Measurements from ENCODE around the gene CCM2.

The CCM2 gene

GRCh38 chr7:45044338-45044737 is 44.3 kb downstream of the CCM2 start:
- peaks cover 55% of the 10 kb centered on the region for H3K36me3 ChIP-seq (ENCODE audit: insufficient read depth, insufficient read length, low read length)
- TF ChIP-seq ZNF274 (IDR thresholded peaks at IDR 0.05; ENCODE audit: low read depth, low read length) = no peak
- no peak for TF ChIP-seq YY1 (IDR thresholded peaks at IDR 0.05; ENCODE audit: insufficient read depth, insufficient read length)
- no peak for TF ChIP-seq SUZ12 (IDR thresholded peaks at IDR 0.05; ENCODE audit: extremely low read depth, insufficient read depth, insufficient read length)
- H3K9me3 ChIP-seq (ENCODE audit: insufficient read depth, low read length) = no peaks in the 10 kb centered on the region
- no peak overlapping the region for H3K4me3 ChIP-seq (ENCODE audit: insufficient read length, low read depth)
- no peaks in the 10 kb centered on the region for H3K4me1 ChIP-seq (ENCODE audit: insufficient read depth, insufficient read length)
- no peaks in the 10 kb centered on the region for H3K27me3 ChIP-seq (ENCODE audit: insufficient read depth, insufficient read length)
- no peak overlapping the region for H3K9ac ChIP-seq (ENCODE audit: insufficient read length, low read depth)
- no peak for DNase-seq (ENCODE audit: low read depth, low spot score)

GRCh38 chr7:45048748-45049147 is 48.7 kb downstream of the CCM2 start:
- Histone ChIP-seq H3K9me3 (ENCODE audit: insufficient read depth, low read length) (no peaks in the 10 kb centered on the region), H3K9ac (ENCODE audit: insufficient read length, low read depth) (no peak overlapping the region), H3K36me3 (ENCODE audit: insufficient read depth, insufficient read length, low read length) (peaks cover 37% of the 10 kb centered on the region), H3K27me3 (ENCODE audit: insufficient read depth, insufficient read length) (no peaks in the 10 kb centered on the region), H3K4me1 (ENCODE audit: insufficient read depth, insufficient read length) (no peaks in the 10 kb centered on the region), H3K4me3 (ENCODE audit: insufficient read length, low read depth) (no peak overlapping the region)
- no peak for DNase-seq (ENCODE audit: low read depth, low spot score)
- TF ChIP-seq YY1 (IDR thresholded peaks at IDR 0.05; ENCODE audit: insufficient read depth, insufficient read length) (no peak), ZNF274 (IDR thresholded peaks at IDR 0.05; ENCODE audit: low read depth, low read length) (no peak)

- Histone ChIP-seq H3K36me3 (ENCODE audit: insufficient read depth, insufficient read length, low read length) (peaks cover 32% of the 10 kb centered on the region), H3K9me3 (ENCODE audit: insufficient read depth, low read length) (no peaks in the 10 kb centered on the region), H3K4me3 (ENCODE audit: insufficient read length, low read depth) (no peak overlapping the region), H3K4me1 (ENCODE audit: insufficient read depth, insufficient read length) (no peaks in the 10 kb centered on the region), H3K27me3 (ENCODE audit: insufficient read depth, insufficient read length) (no peaks in the 10 kb centered on the region), H3K9ac (ENCODE audit: insufficient read length, low read depth) (no peak overlapping the region)
- TF ChIP-seq YY1 (IDR thresholded peaks at IDR 0.05; ENCODE audit: insufficient read depth, insufficient read length) (no peak), ZNF274 (IDR thresholded peaks at IDR 0.05; ENCODE audit: low read depth, low read length) (no peak), SUZ12 (IDR thresholded peaks at IDR 0.05; ENCODE audit: extremely low read depth, insufficient read depth, insufficient read length) (no peak)
- DNase-seq (ENCODE audit: low read depth, low spot score) = no peak
Observed at GRCh38 chr7:45050198-45050597, 50.2 kb downstream of the CCM2 start.

- Histone ChIP-seq H3K4me1 (ENCODE audit: insufficient read depth, insufficient read length) (no peaks in the 10 kb centered on the region), H3K36me3 (ENCODE audit: insufficient read depth, insufficient read length, low read length) (peaks cover 28% of the 10 kb centered on the region), H3K27me3 (ENCODE audit: insufficient read depth, insufficient read length) (no peaks in the 10 kb centered on the region), H3K9me3 (ENCODE audit: insufficient read depth, low read length) (no peaks in the 10 kb centered on the region), H3K4me3 (ENCODE audit: insufficient read length, low read depth) (no peak overlapping the region), H3K9ac (ENCODE audit: insufficient read length, low read depth) (no peak overlapping the region)
- TF ChIP-seq SUZ12 (IDR thresholded peaks at IDR 0.05; ENCODE audit: extremely low read depth, insufficient read depth, insufficient read length) (no peak), YY1 (IDR thresholded peaks at IDR 0.05; ENCODE audit: insufficient read depth, insufficient read length) (no peak), ZNF274 (IDR thresholded peaks at IDR 0.05; ENCODE audit: low read depth, low read length) (no peak)
- no peak for DNase-seq (ENCODE audit: low read depth, low spot score)
Observed at GRCh38 chr7:45052011-45052410, 52.0 kb downstream of the CCM2 start.

GRCh38 chr7:45053401-45053800 is 53.4 kb downstream of the CCM2 start:
- peaks cover 21% of the 10 kb centered on the region for H3K36me3 ChIP-seq (ENCODE audit: insufficient read depth, insufficient read length, low read length)
- no peak overlapping the region for H3K4me3 ChIP-seq (ENCODE audit: insufficient read length, low read depth)
- no peaks in the 10 kb centered on the region for H3K9me3 ChIP-seq (ENCODE audit: insufficient read depth, low read length)

GRCh38 chr7:45053941-45054340 is 53.9 kb downstream of the CCM2 start:
- TF ChIP-seq SUZ12 (IDR thresholded peaks at IDR 0.05; ENCODE audit: extremely low read depth, insufficient read depth, insufficient read length) (no peak), ZNF274 (IDR thresholded peaks at IDR 0.05; ENCODE audit: low read depth, low read length) (no peak), YY1 (IDR thresholded peaks at IDR 0.05; ENCODE audit: insufficient read depth, insufficient read length) (no peak)

More at GRCh38 chr7:45053401-45053800, 53.4 kb downstream of the CCM2 start:
- Histone ChIP-seq H3K9ac (ENCODE audit: insufficient read length, low read depth) (no peak overlapping the region), H3K27me3 (ENCODE audit: insufficient read depth, insufficient read length) (no peaks in the 10 kb centered on the region), H3K4me1 (ENCODE audit: insufficient read depth, insufficient read length) (no peaks in the 10 kb centered on the region)
- no peak for DNase-seq (ENCODE audit: low read depth, low spot score)
- TF ChIP-seq ZNF274 (IDR thresholded peaks at IDR 0.05; ENCODE audit: low read depth, low read length) = no peak
- TF ChIP-seq SUZ12 (IDR thresholded peaks at IDR 0.05; ENCODE audit: extremely low read depth, insufficient read depth, insufficient read length) = no peak
- TF ChIP-seq YY1 (IDR thresholded peaks at IDR 0.05; ENCODE audit: insufficient read depth, insufficient read length) = no peak

GRCh38 chr7:45054442-45054841 is 54.4 kb downstream of the CCM2 start:
- H3K36me3 ChIP-seq (ENCODE audit: insufficient read depth, insufficient read length, low read length) = peaks cover 15% of the 10 kb centered on the region
- no peak for TF ChIP-seq ZNF274 (IDR thresholded peaks at IDR 0.05; ENCODE audit: low read depth, low read length)
- TF ChIP-seq YY1 (IDR thresholded peaks at IDR 0.05; ENCODE audit: insufficient read depth, insufficient read length) = no peak
- no peak for TF ChIP-seq SUZ12 (IDR thresholded peaks at IDR 0.05; ENCODE audit: extremely low read depth, insufficient read depth, insufficient read length)

More at GRCh38 chr7:45053941-45054340, 53.9 kb downstream of the CCM2 start:
- no peak overlapping the region for H3K9ac ChIP-seq (ENCODE audit: insufficient read length, low read depth)
- H3K9me3 ChIP-seq (ENCODE audit: insufficient read depth, low read length) = no peaks in the 10 kb centered on the region
- H3K4me3 ChIP-seq (ENCODE audit: insufficient read length, low read depth) = no peak overlapping the region
- no peak for DNase-seq (ENCODE audit: low read depth, low spot score)
- H3K36me3 ChIP-seq (ENCODE audit: insufficient read depth, insufficient read length, low read length) = peaks cover 17% of the 10 kb centered on the region
- no peaks in the 10 kb centered on the region for H3K27me3 ChIP-seq (ENCODE audit: insufficient read depth, insufficient read length)
- no peaks in the 10 kb centered on the region for H3K4me1 ChIP-seq (ENCODE audit: insufficient read depth, insufficient read length)

More at GRCh38 chr7:45054442-45054841, 54.4 kb downstream of the CCM2 start:
- H3K4me1 ChIP-seq (ENCODE audit: insufficient read depth, insufficient read length) = no peaks in the 10 kb centered on the region
- no peaks in the 10 kb centered on the region for H3K27me3 ChIP-seq (ENCODE audit: insufficient read depth, insufficient read length)
- H3K4me3 ChIP-seq (ENCODE audit: insufficient read length, low read depth) = no peak overlapping the region
- no peak for DNase-seq (ENCODE audit: low read depth, low spot score)
- no peaks in the 10 kb centered on the region for H3K9me3 ChIP-seq (ENCODE audit: insufficient read depth, low read length)
- H3K9ac ChIP-seq (ENCODE audit: insufficient read length, low read depth) = no peak overlapping the region

Measured in NT2/D1 (cell line).